ENCODE data around the gene PDZRN3.

PDZRN3 gene

GRCh38 chr3:73624821-73625665, at the start of gene PDZRN3:
TSS of gene PDZRN3 (minus strand) at chr3:73624941.
- no peak for DNase-seq

DNA sequence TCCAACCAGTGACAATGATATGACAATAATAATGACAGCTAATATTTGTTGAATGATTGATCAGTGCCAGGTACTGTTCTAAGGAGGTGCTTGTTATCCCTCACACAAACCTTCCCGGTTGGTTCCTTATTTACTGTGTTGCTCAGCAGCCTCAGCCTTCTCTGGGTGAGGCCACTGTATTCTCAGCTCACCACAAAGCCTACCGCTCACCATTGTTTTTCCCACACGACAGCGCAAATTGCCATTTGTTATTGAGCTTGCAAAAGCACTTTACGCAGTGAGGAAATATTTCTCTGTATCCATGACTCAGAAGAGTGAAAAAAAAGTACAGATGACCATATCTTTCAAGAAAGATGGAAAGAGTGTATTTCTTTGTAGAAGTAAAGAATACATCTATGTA, 49.5 kb upstream of the PDZRN3 start:
- DNase-seq: no peak

DNA sequence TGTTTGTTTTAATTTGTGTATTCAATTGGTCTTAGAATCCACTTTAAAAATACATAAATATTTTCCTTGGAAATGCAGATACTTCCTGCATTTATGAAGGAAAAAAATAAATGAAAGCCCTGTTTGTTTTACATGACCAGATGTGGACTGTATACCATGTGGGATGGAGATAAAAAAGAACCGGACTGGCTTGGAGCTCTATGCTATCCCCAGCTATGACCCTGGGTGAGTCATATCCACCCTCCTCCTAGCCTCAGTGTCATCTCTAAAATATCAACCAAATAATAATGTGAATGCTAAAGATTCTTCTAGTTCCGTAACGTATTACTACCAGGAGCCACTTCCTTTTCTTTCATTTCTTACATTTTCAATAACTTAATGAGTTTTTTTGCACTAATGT, 44.5 kb upstream of the PDZRN3 start:
- DNase-seq: no peak

- no peak for DNase-seq
Observed at GRCh38 chr3:73668391-73668790, 43.6 kb upstream of the PDZRN3 start.

DNA sequence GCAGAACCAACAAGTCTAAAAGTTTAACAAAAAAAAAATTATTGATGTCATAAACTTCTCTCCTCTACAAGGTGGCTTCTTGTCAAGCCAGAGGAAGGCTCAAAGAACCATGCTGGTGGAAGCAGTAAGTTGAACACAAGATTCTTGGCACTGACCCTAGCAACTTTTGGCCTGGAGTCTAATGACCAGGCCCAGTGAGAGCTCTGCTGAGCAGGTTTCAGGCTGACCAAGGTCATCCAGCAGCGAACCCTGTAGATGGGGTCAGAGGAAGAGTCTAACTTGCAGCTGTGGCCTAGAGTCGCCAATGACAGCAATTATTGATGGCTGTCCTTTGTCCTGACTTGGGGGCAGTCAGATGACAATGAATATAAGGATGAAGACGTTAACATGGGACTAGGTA, 43.1 kb upstream of the PDZRN3 start:
- DNase-seq: no peak

GRCh38 chr3:73665286-73665685, 40.5 kb upstream of the PDZRN3 start:
- no peak for DNase-seq

DNA sequence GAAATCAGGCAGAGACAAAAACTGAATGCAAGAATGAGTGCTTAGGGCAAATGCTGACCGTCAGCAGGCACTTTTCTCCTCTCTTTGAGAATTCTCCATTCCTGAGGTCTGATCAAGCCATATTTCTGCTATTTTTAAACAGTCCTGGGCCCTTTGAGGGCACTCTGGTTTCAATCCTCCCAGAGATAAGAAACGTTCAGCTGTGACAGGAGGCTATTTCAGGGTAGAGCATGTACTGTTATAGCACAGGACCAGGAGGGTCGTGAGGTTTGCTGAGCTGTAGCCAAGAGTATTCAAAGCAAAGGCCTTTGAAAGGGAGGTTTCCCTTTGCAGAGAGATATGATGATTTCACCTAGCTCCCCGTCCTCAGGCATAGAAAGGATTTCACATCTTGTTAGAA, 39.6 kb upstream of the PDZRN3 start:
- DNase-seq: no peak

- no peak for DNase-seq
Observed at GRCh38 chr3:73663495-73663894, 38.8 kb upstream of the PDZRN3 start.

DNA sequence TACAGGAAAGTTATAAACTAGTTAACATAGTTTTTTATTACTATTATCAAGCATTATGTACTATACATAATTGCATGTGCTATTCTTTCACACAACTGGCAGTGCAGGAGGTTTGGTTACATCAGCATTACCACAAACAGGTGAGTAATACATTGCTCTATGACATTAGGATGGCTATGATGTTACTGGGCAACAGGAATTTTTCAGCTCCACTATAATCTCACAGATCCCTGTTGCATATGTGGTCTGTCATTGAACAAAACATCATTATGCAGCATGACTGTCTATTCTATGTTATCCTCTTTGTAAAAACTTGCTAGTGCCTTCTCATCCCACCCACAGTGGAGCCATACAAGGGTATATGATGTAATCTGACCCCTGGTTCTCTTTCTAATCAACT, 36.5 kb upstream of the PDZRN3 start:
- no peak for DNase-seq

DNA sequence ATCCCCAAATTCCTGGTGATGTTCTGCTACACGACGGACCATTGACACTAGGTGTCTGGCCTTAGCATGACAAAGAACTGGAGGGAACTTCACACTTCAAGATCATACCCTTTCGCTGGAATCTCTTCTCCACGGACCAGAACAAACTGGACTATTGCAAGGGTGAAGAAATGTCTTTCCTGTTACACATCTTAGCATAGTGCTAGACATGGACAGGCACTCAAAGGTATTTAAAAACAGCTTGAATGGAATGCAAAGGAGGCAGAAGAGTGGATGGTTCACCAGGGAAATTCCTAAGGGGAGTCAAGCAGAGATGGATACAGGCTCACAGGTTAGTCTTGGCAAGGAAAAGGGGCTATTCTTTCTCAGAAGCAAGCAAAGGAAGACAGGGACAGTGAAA, 33.5 kb upstream of the PDZRN3 start:
- DNase-seq: no peak

GRCh38 chr3:73657186-73657585, 32.4 kb upstream of the PDZRN3 start:
- DNase-seq: no peak

DNA sequence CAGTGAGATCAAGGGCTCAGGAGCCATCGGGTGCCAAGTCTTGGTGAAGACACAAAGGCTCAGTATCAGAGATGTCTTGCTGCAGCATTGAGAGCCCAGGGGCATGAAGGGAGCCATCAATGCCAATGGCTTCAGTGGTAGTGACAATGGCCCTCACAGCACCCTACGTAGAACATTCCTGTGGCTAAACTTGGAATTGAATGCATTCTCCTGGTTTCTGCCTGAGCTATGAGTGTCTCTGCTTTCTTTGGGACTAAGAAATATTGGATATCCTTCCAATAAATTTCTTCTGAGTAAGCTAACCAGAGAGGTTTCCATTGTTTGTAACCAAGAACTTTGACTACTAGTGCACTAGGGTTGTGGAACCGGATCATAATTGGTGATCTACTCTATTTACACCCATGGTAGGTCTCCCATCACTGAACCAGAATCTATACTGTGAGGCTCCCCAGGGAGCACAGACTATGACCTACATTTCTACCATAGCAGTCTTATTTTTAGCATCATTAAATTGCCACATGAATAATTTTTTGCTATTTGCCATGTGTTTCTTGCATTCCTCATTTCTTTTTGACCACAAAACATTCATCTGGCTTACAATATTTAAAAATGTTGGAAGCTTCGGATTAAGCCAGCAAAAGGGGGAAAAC, 31.6 kb upstream of the PDZRN3 start:
- no peak for DNase-seq

DNA sequence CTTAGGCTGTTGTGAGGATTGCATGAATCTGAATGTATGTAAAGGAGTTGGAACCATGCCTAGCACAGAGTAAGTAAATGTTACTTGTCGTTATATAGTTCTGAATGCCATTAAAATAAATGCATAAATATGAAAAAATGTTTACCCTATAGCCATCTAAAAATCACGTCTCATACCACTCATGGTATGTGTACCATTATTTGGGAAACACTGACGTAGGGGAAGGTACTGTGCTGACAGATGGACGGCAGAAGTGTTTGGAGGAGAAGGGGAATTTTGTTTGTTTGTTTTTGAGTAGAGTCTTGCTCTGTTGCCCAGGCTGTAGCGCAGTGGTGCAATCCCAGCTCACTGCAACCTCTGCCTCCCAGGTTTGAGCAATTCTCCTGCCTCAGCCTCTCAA, 30.5 kb upstream of the PDZRN3 start:
- no peak for DNase-seq

DNA sequence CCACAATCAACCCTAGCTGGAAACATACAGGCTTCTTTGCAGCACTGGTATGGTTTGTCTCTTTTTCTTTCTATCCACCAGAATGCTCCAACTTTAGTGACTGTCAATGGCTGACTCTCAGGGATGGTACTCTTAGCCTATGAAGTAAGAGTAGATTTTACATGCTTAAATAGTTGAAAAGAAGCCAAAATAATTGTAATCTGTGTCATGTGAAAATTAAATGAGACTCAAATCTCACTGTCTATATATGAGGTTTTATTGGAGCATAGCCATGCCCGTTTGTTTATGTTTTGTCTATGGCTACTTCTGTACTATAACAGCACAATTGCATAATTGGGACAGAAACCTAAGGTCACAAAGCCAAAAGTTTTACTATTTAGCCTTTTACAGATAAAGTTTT, 29.1 kb upstream of the PDZRN3 start:
- no peak for DNase-seq

- DNase-seq: no peak
Observed at GRCh38 chr3:73653351-73653750, 28.6 kb upstream of the PDZRN3 start.

GRCh38 chr3:73652896-73653295, 28.2 kb upstream of the PDZRN3 start:
- no peak for DNase-seq

- DNase-seq: no peak
Observed at GRCh38 chr3:73637042-73637441, 12.3 kb upstream of the PDZRN3 start.

DNA sequence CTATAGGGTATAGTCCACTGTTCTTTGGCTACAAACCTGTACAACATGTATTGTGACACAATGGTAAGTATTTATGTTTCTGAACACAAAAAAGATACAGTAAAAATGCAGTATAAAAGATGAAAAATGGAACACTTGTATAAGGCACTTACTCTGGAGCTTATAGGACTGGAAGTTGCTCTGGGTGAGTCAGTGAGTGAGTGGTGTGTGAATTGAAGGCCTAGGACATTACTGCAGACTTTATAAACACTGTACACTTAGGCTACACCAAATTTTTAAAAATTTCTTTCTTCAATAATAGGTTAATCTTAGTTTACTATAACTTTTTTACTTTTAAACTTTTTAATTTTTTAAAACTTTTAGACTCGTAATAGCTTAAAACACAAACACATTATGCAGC, 10.5 kb upstream of the PDZRN3 start:
- no peak for DNase-seq

DNA sequence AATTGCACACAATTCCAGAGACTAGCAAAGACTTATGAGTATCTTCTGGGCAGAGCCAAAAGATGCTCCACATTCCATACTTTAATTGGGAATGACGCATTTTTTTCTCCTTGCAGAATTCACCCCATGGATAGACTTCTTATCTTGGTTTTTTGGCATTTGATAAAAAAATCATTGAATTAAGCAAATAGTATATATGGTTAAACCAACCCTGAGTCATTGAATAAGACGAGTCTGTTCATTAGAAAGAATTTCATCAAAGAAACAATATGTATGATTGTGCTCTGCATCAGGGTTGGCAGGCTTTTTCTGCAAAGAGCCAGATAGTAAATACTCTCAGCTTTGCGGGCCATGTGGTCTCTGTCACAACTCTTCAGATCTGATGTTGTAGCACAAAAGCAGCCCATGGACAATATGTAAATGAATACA, 9.2 kb upstream of the PDZRN3 start:
- DNase-seq: no peak

DNA sequence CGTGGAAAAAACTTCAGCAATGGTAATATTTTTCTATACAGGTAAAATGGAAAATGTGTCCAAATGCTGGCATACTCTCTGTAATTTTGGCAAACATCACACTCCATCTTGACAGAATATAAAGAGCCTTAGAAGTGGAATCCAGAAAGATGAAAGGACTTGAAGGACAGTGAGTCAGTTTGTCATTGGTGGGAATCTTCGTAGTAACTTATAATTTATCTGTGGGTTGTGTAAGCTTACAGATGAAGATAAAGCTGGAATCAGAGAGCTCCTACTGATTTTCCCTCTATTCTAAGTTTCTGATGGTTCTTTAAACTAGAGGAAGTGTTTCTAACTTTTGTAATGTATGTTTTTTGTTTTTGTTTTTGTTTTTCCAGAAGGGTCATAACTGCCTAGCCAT, 8.7 kb upstream of the PDZRN3 start:
- no peak for DNase-seq

DNA sequence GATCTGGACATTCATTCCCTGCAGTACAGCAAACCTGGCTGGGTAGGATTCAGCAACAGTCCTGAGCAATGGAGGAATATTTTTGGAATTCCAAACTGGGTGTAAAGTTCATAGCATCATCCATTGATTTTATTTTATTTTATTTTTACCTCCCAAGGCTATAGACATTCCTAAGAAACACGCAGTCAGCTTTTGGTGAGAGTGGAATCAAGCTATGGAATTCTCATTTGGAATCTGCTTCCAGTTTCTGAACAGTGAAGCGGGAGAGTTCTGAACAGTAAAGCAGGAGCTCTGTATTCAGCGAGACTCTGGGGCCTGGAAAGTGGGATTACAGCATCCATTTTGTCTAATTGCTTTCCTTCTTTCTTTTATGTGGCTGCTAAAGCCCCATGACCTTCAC, 1.4 kb upstream of the PDZRN3 start:
- DNase-seq: no peak

DNA sequence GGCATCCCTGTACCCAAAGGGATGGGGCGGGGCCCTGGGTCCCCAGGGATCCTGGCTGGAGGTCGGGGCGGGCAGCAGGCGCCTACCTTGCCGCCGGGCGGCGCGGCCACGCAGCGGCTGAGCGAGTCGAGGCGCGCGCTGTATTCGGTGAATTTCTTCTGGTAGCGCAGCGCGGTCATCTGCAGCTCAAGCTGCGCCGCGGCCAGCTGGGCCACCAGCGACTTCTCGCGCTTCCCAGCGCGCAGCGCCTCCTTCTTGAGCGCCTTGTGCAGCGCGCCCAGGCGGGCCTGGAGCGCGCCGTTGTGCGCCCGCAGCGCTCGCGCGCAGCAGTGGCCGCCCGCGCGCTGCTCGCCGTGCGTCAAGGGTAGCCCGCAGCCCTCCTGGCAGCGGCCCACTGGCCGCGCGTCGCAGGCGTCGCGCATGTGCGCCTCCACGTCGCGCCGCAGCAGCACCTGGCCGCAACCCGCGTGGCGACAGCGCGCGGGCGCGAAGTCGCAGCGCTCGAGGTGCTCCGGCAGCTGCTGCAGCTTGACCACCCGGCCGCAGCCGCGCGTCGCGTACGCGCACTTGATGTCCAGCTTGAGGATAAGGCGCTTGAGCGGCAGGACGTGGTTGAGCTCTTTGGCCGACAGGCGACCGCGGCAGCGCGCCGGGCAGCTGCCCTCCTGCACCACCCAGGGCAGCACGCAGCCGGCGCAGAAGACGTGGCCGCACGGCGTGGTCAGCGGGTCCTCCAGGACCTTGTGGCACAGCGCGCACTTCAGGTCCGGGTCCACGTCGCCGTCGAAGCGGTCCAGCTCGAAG, 522 bp downstream of the PDZRN3 start:
- no peak for DNase-seq

DNA sequence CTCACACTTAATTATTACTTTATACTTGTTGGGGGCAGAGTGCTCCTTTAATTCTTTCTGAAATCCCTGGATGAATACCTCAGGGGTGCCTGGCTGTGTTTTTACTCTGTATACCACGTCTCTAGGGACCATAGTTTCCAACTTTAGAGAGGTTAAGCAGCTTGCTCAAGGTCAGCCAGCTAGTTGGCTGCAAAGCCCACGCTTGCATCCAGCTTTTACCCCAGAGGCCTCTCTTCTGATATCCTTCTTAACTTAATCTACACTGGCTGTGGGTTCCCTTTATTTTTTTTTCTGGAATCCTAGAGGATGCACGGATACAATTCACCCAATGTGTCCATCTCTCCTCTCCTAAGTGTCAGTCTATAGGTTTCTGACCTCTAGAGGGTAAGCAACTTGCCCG, 1.4 kb downstream of the PDZRN3 start:
- no peak for DNase-seq

Data from KG1 (cell line).